ENCODE results near the gene PUSL1. TPM values are rescaled to one million over a fixed set of nuclear protein-coding genes. Genes with fewer than 3 reads are reported as not detected.

Gene PUSL1
- polyA plus RNA-seq, 1 donor (not counting 4 experiments of a cell fraction or from before 2014, with no cell fraction given): 11.4 TPM

- peak overlapping the region; percentile 64 to 98 (median 92) for H3K4me3 ChIP-seq (ENCODE audit: control insufficient read depth in 2 of 3, extremely low read depth in 1 of 3, insufficient read depth in 2 of 3, low read depth in 1 of 3, low read length in 3 of 3)
- H3K9ac ChIP-seq (ENCODE audit: control insufficient read depth, extremely low read depth, insufficient read depth, low read length): peak overlapping the region; percentile 91
- no peaks in the 10 kb centered on the region for H3K9me3 ChIP-seq (ENCODE audit: control insufficient read depth, low read depth, low read length)
- H3K36me3 ChIP-seq (ENCODE audit: control insufficient read depth in 2 of 2, extremely low read depth in 1 of 2, insufficient read depth in 2 of 2, low read length in 2 of 2): peaks cover 11 to 12% of the 10 kb centered on the region in 2 experiments
- no peak for FAIRE-seq
- H3K9me1 ChIP-seq (ENCODE audit: control insufficient read depth, extremely low read depth, insufficient read depth, low read length): peaks cover 7% of the 10 kb centered on the region
- no peak for DNase-seq (ENCODE audit: low read depth, low spot score)
- no peaks in the 10 kb centered on the region for H3K27me3 ChIP-seq (ENCODE audit: control insufficient read depth, extremely low read depth, insufficient read depth, low read length)
- TF ChIP-seq CTCF (optimal IDR thresholded peaks at IDR 0.05 in 1 of 3, IDR thresholded peaks at IDR 0.05 in 1 of 3, conservative IDR thresholded peaks at IDR 0.05 in 1 of 3; ENCODE audit: extremely low read depth in 1 of 3, insufficient read depth in 2 of 3, low read length in 3 of 3) (no peak), EZH2 (IDR thresholded peaks at IDR 0.05; ENCODE audit: low read length) (no peak)
- H3K27ac ChIP-seq (ENCODE audit: control insufficient read depth, insufficient read depth, low read length): peak overlapping the region; percentile 76
- H4K20me1 ChIP-seq (ENCODE audit: control insufficient read depth, extremely low read depth, insufficient read depth, low read length): peaks cover 19% of the 10 kb centered on the region
- dilution Hi-C loops (cut with MboI; ENCODE audit: extremely low pct_ligation_motif_present, low sequenced_read_pairs): no loop called here
- peaks cover 31% of the 10 kb centered on the region for H3K4me1 ChIP-seq (ENCODE audit: control insufficient read depth, extremely low read depth, insufficient read depth, low read length)
- no peak overlapping the region for H2AFZ ChIP-seq (ENCODE audit: control insufficient read depth, low read length)
- H3K4me2 ChIP-seq (ENCODE audit: control insufficient read depth, extremely low read depth, insufficient read depth, low read depth, low read length): peak overlapping the region; percentile 100
- peaks cover 55% of the 10 kb centered on the region for H3K79me2 ChIP-seq (ENCODE audit: control insufficient read depth, insufficient read depth, low read length)
Measured at GRCh38 chr1:1272341-1273208, 35.8 kb upstream of the PUSL1 start.

DNA sequence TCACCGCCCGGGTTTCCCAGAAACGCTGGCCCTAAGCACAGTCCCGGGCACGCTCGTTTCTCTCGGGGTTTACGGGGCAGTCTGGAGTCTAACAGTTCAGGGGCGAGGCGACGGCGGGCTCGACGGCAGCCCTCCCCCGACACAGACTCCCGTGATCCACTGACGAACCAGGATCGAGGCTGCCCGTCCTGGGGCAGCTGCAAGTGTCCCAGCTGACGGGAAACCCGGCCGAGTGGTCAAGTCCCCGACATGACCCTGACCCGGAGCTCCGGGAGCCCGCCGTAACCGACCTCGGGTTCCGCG, 35.2 kb upstream of the PUSL1 start:
- peaks cover 31% of the 10 kb centered on the region for H3K4me1 ChIP-seq (ENCODE audit: control insufficient read depth, extremely low read depth, insufficient read depth, low read length)
- H3K4me2 ChIP-seq (ENCODE audit: control insufficient read depth, extremely low read depth, insufficient read depth, low read depth, low read length): peak overlapping the region; percentile 100
- H2AFZ ChIP-seq (ENCODE audit: control insufficient read depth, low read length): no peak overlapping the region
- H3K27me3 ChIP-seq (ENCODE audit: control insufficient read depth, extremely low read depth, insufficient read depth, low read length): no peaks in the 10 kb centered on the region
- DNase-seq (ENCODE audit: low read depth, low spot score) (no peak), FAIRE-seq (no peak)
- H3K27ac ChIP-seq (ENCODE audit: control insufficient read depth, insufficient read depth, low read length): peak overlapping the region; percentile 76
- peaks cover 49% of the 10 kb centered on the region for H3K79me2 ChIP-seq (ENCODE audit: control insufficient read depth, insufficient read depth, low read length)
- TF ChIP-seq CTCF (optimal IDR thresholded peaks at IDR 0.05 in 1 of 3, IDR thresholded peaks at IDR 0.05 in 1 of 3, conservative IDR thresholded peaks at IDR 0.05 in 1 of 3; ENCODE audit: extremely low read depth in 1 of 3, insufficient read depth in 2 of 3, low read length in 3 of 3) (no peak), EZH2 (IDR thresholded peaks at IDR 0.05; ENCODE audit: low read length) (no peak)
- peaks cover 7% of the 10 kb centered on the region for H3K9me1 ChIP-seq (ENCODE audit: control insufficient read depth, extremely low read depth, insufficient read depth, low read length)
- H4K20me1 ChIP-seq (ENCODE audit: control insufficient read depth, extremely low read depth, insufficient read depth, low read length): peaks cover 19% of the 10 kb centered on the region
- peak overlapping the region; percentile 91 for H3K9ac ChIP-seq (ENCODE audit: control insufficient read depth, extremely low read depth, insufficient read depth, low read length)
- dilution Hi-C loops (cut with MboI; ENCODE audit: extremely low pct_ligation_motif_present, low sequenced_read_pairs): no loop called here
- H3K36me3 ChIP-seq (ENCODE audit: control insufficient read depth in 2 of 2, extremely low read depth in 1 of 2, insufficient read depth in 2 of 2, low read length in 2 of 2): peaks cover 8 to 12% of the 10 kb centered on the region in 2 experiments
- H3K4me3 ChIP-seq (ENCODE audit: control insufficient read depth in 2 of 3, extremely low read depth in 1 of 3, insufficient read depth in 2 of 3, low read depth in 1 of 3, low read length in 3 of 3): peak overlapping the region; percentile 64 to 98 (median 92)
- no peaks in the 10 kb centered on the region for H3K9me3 ChIP-seq (ENCODE audit: control insufficient read depth, low read depth, low read length)

Measured in keratinocyte (primary cell).